BJ (cell line): ENCODE measurements around the gene FXYD2. TPM values are rescaled to one million over a fixed set of nuclear protein-coding genes. Genes with fewer than 3 reads are reported as not detected.

Source experiments
- CTCF ChIA-PET: fragments of 350-600 bp; formaldehyde crosslinking; extraction: SDS; loops from one replicate; lab custom pipeline; 2021; ENCODE audit warnings: antibody characterized with exemption, inconsistent platforms; lab: Yijun Ruan, JAX
- POLR2A ChIA-PET: fragments of 300-600 bp; sonication (Branson Sonifier 250); formaldehyde crosslinking; extraction: SDS; loops from one replicate; lab custom pipeline; 2021; ENCODE audit warnings: antibody characterized with exemption; lab: Charles Lee
- DNase-seq: peaks from one replicate; pipeline ENCODE4 v3.0.0-alpha.2; 2011; ENCODE audit warnings: low read depth
- H3K27me3 ChIP-seq: 2 replicates; pipeline ENCODE4 v1.6.0; 2011; ENCODE audit warnings: low read length; ENCODE audit not compliant: control insufficient read depth, insufficient read depth
- H3K36me3 ChIP-seq: 2 replicates; pipeline ENCODE4 v1.5.1; 2011; ENCODE audit warnings: low read length; ENCODE audit not compliant: control insufficient read depth, insufficient read depth
- H3K4me3 ChIP-seq: 2 replicates; pipeline ENCODE4 v1.5.1; 2011; ENCODE audit warnings: low read depth, mild to moderate bottlenecking, control low read depth, low read length
- CTCF ChIP-seq: IDR thresholded peaks from 2 replicates; pipeline ENCODE4 v1.5.1; 2011; ENCODE audit warnings: low read depth, mild to moderate bottlenecking, control low read depth, inconsistent platforms, low read length, moderate library complexity; ENCODE audit not compliant: insufficient read depth
- polyA plus RNA-seq: library from polyadenylated mRNA; depleted of rRNA; stranded (reverse); fragments of >200 nt; gene quantifications from 2 replicates; pipeline ENCODE4 v1.2.3, GENCODE V29; 2011

FXYD2 gene
- polyA plus RNA-seq, 1 experiment: not detected

- no peak for TF ChIP-seq CTCF
- no peaks in the 10 kb centered on the region for H3K36me3 ChIP-seq
- ChIA-PET POLR2A (no interaction called here), CTCF (interaction anchor here (1.3 to 4.9 kb wide), 2 partner anchors 13 to 232 kb away, joined by 3 to 32 read pairs; no protein-coding TSS in a partner anchor)
- DNase-seq: no peak
- H3K27me3 ChIP-seq: no peaks in the 10 kb centered on the region
- no peak overlapping the region for H3K4me3 ChIP-seq
These were observed 3.1 kb downstream of the FXYD2 start for GRCh38 chr11:117821431-117821830.

- CTCF ChIA-PET: interaction anchor here (1.3 to 5.2 kb wide), 4 partner anchors 12 to 233 kb away, joined by 3 to 155 read pairs (median 23); no protein-coding TSS in a partner anchor
- Histone ChIP-seq H3K27me3 (no peaks in the 10 kb centered on the region), H3K4me3 (no peak overlapping the region), H3K36me3 (no peaks in the 10 kb centered on the region)
- no peak for TF ChIP-seq CTCF
- POLR2A ChIA-PET: no interaction called here
- DNase-seq: no peak
These were observed 4.0 kb downstream of the FXYD2 start for GRCh38 chr11:117820516-117820915.

- no peak overlapping the region for H3K4me3 ChIP-seq
- POLR2A ChIA-PET: no interaction called here
- DNase-seq: no peak
- no peaks in the 10 kb centered on the region for H3K27me3 ChIP-seq
- CTCF ChIA-PET: interaction anchor here (1.4 to 6.0 kb wide), 4 partner anchors 14 to 396 kb away, joined by 9 to 155 read pairs (median 32); no protein-coding TSS in a partner anchor
- no peak for TF ChIP-seq CTCF
- no peaks in the 10 kb centered on the region for H3K36me3 ChIP-seq
These were observed 4.5 kb downstream of the FXYD2 start for GRCh38 chr11:117820071-117820470.

GRCh38 chr11:117819096-117820040 is 5.2 kb downstream of the FXYD2 start:
- POLR2A ChIA-PET: no interaction called here
- peak; percentile 58 for TF ChIP-seq CTCF
- no peak for DNase-seq

More at GRCh38 chr11:117819096-117820040, 5.2 kb downstream of the FXYD2 start:
- H3K36me3 ChIP-seq: no peaks in the 10 kb centered on the region
- CTCF ChIA-PET: interaction anchor here (0.6 to 6.0 kb wide), 13 partner anchors 9 to 640 kb away, joined by 3 to 155 read pairs (median 4); no protein-coding TSS in a partner anchor
- no peaks in the 10 kb centered on the region for H3K27me3 ChIP-seq
- H3K4me3 ChIP-seq: no peak overlapping the region
